Tibial nerve (tissue), 3 donors: ENCODE measurements around the gene TOMM22.

Experiments
- POLR2A ChIP-seq, 2 donors: fragments of 450-650 bp; IDR thresholded peaks; one replicate each; pipeline ENCODE4 v1.6.1; 2017; ENCODE audit warnings: antibody characterized with exemption in 2 of 2, mild to moderate bottlenecking in 2 of 2, moderate library complexity in 2 of 2
- TF ChIP-seq, protein P1 (sequence below), 5 experiments: fragments of 200-600 bp in 3 of 5; fragments of 450-650 bp in 2 of 5; sonication (generic) in 3 of 5; IDR thresholded peaks; one replicate each; pipeline ENCODE4 v1.5.1; 2016 to 2019; ENCODE audit warnings: antibody characterized with exemption in 5 of 5, mild to moderate bottlenecking in 3 of 5, moderate library complexity in 2 of 5

DNA sequence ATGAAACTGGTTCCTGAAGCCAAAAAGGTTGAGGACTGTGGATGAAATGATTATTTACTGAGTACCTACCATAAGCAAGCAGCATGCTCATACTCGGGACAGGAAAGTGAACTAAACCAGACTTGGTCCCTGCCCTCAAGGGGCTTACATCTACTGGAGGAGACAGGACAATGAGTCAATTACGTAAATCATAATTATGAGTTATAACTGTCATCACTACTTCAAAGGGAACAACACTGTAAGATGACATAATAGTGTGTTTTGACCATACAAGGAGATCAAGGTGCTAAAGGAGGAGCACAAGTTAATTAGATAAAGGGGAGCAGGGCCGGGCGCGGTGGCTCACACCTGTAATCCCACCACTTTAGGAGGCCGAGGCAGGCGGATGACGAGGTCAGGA is 28.0 kb upstream of the TOMM22 start:
- TF ChIP-seq, protein P1, sequence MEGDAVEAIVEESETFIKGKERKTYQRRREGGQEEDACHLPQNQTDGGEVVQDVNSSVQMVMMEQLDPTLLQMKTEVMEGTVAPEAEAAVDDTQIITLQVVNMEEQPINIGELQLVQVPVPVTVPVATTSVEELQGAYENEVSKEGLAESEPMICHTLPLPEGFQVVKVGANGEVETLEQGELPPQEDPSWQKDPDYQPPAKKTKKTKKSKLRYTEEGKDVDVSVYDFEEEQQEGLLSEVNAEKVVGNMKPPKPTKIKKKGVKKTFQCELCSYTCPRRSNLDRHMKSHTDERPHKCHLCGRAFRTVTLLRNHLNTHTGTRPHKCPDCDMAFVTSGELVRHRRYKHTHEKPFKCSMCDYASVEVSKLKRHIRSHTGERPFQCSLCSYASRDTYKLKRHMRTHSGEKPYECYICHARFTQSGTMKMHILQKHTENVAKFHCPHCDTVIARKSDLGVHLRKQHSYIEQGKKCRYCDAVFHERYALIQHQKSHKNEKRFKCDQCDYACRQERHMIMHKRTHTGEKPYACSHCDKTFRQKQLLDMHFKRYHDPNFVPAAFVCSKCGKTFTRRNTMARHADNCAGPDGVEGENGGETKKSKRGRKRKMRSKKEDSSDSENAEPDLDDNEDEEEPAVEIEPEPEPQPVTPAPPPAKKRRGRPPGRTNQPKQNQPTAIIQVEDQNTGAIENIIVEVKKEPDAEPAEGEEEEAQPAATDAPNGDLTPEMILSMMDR (IDR thresholded peaks at IDR 0.05), result no peak
- TF ChIP-seq POLR2A (IDR thresholded peaks at IDR 0.05), result no peak
